Neural cell (in vitro differentiated cells): ENCODE results near the gene GRB2. TPM values are rescaled to one million over a fixed set of nuclear protein-coding genes. Genes with fewer than 3 reads are reported as not detected.
"Not testable (repeated sequence)": the region's sequence is repeated elsewhere in the genome, so short reads cannot be mapped to it uniquely, and the experiment has no call there.

Source experiments
- H2AFZ ChIP-seq: fragments of 200-600, 300-800 bp; sonication (generic), shearing (Covaris generic); 2 replicates; pipeline ENCODE4 v1.6.0; 2014; ENCODE audit warnings: low read depth, mild to moderate bottlenecking, antibody characterized with exemption, low read length, moderate library complexity
- H3F3A ChIP-seq: fragments of 200-600 bp; shearing (Covaris generic); 2 replicates; pipeline ENCODE4 v1.6.1; 2016; ENCODE audit warnings: mild to moderate bottlenecking, moderate library complexity, mixed read lengths, antibody characterized with exemption, low read length; ENCODE audit not compliant: insufficient read depth, poor library complexity, severe bottlenecking
- H3K27ac ChIP-seq: fragments of 200-600, 300-800 bp; sonication (generic), shearing (Covaris generic); 2 replicates; pipeline ENCODE4 v1.5.1; 2014; ENCODE audit warnings: mild to moderate bottlenecking, low read length, moderate library complexity
- H3K27me3 ChIP-seq: fragments of 300-800, 200-600 bp; sonication (generic), shearing (Covaris generic); 2 replicates; pipeline ENCODE4 v1.6.0; 2014; ENCODE audit warnings: mild to moderate bottlenecking, low read depth, low read length, moderate library complexity; ENCODE audit not compliant: insufficient read depth
- H3K36me3 ChIP-seq: fragments of 300-800, 200-600 bp; sonication (generic), shearing (Covaris generic); 2 replicates; pipeline ENCODE4 v1.5.1; 2014; ENCODE audit warnings: mild to moderate bottlenecking, antibody characterized with exemption, low read length, moderate library complexity; ENCODE audit not compliant: insufficient read depth
- H3K4me2 ChIP-seq: fragments of 300-800, 200-600 bp; sonication (generic), shearing (Covaris generic); 2 replicates; pipeline ENCODE4 v1.6.0; 2014; ENCODE audit warnings: mild to moderate bottlenecking, low read length
- H3K4me3 ChIP-seq: fragments of 300-800, 200-600 bp; sonication (generic), shearing (Covaris generic); 2 replicates; pipeline ENCODE4 v1.5.1; 2014; ENCODE audit warnings: mild to moderate bottlenecking, low read length, moderate library complexity
- H3K79me2 ChIP-seq: fragments of 200-600 bp; shearing (Covaris generic); replicated peaks from 2 replicates; pipeline ENCODE4 v1.6.0; 2014; ENCODE audit warnings: mild to moderate bottlenecking, low read length, moderate library complexity; ENCODE audit not compliant: insufficient read depth
- H3K9ac ChIP-seq: fragments of 300-800, 200-600 bp; sonication (generic), shearing (Covaris generic); 2 replicates; pipeline ENCODE4 v1.6.1; 2016; ENCODE audit warnings: mild to moderate bottlenecking, low read length, mixed read lengths
- H3K9me2 ChIP-seq: fragments of 200-600 bp; shearing (Covaris generic); 2 replicates; pipeline ENCODE4 v1.6.1; 2016; ENCODE audit warnings: mild to moderate bottlenecking, low read length, mixed read lengths; ENCODE audit not compliant: insufficient read depth
- H3K9me3 ChIP-seq: fragments of 200-600, 300-800 bp; sonication (generic), shearing (Covaris generic); 2 replicates; pipeline ENCODE4 v1.6.1; 2016; ENCODE audit warnings: mild to moderate bottlenecking, mixed run types, low read length, moderate library complexity, mixed read lengths
- H4K20me1 ChIP-seq: fragments of 200-600 bp; shearing (Covaris generic); 2 replicates; pipeline ENCODE4 v1.6.1; 2016; ENCODE audit warnings: mild to moderate bottlenecking, mixed run types; ENCODE audit not compliant: insufficient read depth
- EP300 ChIP-seq: fragments of 450-650 bp; conservative IDR thresholded peaks from 2 replicates; pipeline ENCODE4 v1.6.1; 2014; ENCODE audit warnings: antibody characterized with exemption, mild to moderate bottlenecking, moderate library complexity; ENCODE audit not compliant: poor library complexity, severe bottlenecking
- EZH2 ChIP-seq: fragments of 200-600, 300-800 bp; shearing (Covaris generic), sonication (generic); IDR thresholded peaks from 2 replicates; pipeline ENCODE4 v1.6.1; 2014; ENCODE audit warnings: antibody characterized with exemption, low read length, borderline replicate concordance, mild to moderate bottlenecking; ENCODE audit not compliant: insufficient read depth, poor library complexity, severe bottlenecking
- MXI1 ChIP-seq: fragments of 450-650 bp; conservative IDR thresholded peaks from 2 replicates; pipeline ENCODE4 v1.6.1; 2014; ENCODE audit warnings: antibody characterized with exemption, mild to moderate bottlenecking; ENCODE audit not compliant: poor library complexity, severe bottlenecking
- POLR2AphosphoS5 ChIP-seq: IDR thresholded peaks from 2 replicates; pipeline ENCODE4 v1.6.1; 2012
- RAD21 ChIP-seq: fragments of 450-650 bp; conservative IDR thresholded peaks from 2 replicates; pipeline ENCODE4 v1.6.1; 2014; ENCODE audit warnings: antibody characterized with exemption, mild to moderate bottlenecking, moderate library complexity
- SMC3 ChIP-seq: fragments of 450-650 bp; conservative IDR thresholded peaks from 2 replicates; pipeline ENCODE4 v1.6.1; 2014; ENCODE audit warnings: antibody characterized with exemption, mild to moderate bottlenecking, moderate library complexity; ENCODE audit not compliant: poor library complexity
- TAF1 ChIP-seq: IDR thresholded peaks from 2 replicates; pipeline ENCODE4 v1.6.1; 2012; ENCODE audit warnings: low read depth
- polyA plus RNA-seq: library from polyadenylated mRNA; depleted of rRNA; stranded (reverse); fragments of >200 nt; gene quantifications from 2 replicates; pipeline ENCODE4 v1.2.3, GENCODE V29; 2014
- TF ChIP-seq, protein P1 (sequence below): fragments of 450-650 bp; IDR thresholded peaks from 2 replicates; pipeline ENCODE4 v1.5.1; 2014; ENCODE audit warnings: antibody characterized with exemption, mild to moderate bottlenecking, moderate library complexity; ENCODE audit not compliant: poor library complexity, severe bottlenecking
- TF ChIP-seq, protein P2 (sequence below): IDR thresholded peaks from 2 replicates; pipeline ENCODE4 v1.6.1; 2012; ENCODE audit warnings: borderline replicate concordance

Gene GRB2
- polyA plus RNA-seq, 1 donor from 2014 or later, result 134 TPM

DNA sequence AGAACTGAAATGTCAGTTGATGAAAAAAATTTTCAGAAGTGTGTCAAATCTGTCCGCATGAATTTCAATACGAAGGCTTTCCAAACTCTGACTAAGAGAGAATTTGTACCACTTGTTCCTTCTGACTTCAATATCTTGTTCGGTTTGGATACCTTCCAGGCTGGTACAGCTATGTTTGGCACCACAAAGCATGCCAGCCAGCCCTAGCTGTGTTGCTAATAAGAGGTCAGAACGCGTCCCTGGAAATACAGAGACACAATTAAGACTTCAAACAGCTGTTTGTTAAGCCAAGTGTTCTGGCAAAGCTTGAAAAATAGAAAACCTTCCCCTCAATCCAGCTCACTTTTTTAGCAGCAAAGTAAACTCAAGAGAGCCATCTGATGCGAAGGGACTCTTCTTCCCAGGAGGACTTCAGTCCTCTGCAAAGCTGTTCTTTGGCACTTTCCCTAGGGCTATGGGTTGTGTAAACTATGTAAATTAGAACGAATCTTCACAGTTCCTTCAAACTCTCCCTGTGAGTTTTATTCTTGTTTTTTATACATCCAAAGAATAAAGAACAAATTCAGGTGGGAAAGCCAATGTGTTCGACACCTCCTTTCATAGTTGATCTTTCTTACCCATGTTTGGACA lies 35.1 kb downstream of the GRB2 start:
- H3K9me3 ChIP-seq, result no peaks in the 10 kb centered on the region
- peaks cover 69% of the 10 kb centered on the region for H3K79me2 ChIP-seq
- no peaks in the 10 kb centered on the region for H3K27me3 ChIP-seq
- no peak overlapping the region for H2AFZ ChIP-seq
- no peak overlapping the region for H3K27ac ChIP-seq
- H3F3A ChIP-seq, result no peaks in the 10 kb centered on the region
- TF ChIP-seq, protein P1, sequence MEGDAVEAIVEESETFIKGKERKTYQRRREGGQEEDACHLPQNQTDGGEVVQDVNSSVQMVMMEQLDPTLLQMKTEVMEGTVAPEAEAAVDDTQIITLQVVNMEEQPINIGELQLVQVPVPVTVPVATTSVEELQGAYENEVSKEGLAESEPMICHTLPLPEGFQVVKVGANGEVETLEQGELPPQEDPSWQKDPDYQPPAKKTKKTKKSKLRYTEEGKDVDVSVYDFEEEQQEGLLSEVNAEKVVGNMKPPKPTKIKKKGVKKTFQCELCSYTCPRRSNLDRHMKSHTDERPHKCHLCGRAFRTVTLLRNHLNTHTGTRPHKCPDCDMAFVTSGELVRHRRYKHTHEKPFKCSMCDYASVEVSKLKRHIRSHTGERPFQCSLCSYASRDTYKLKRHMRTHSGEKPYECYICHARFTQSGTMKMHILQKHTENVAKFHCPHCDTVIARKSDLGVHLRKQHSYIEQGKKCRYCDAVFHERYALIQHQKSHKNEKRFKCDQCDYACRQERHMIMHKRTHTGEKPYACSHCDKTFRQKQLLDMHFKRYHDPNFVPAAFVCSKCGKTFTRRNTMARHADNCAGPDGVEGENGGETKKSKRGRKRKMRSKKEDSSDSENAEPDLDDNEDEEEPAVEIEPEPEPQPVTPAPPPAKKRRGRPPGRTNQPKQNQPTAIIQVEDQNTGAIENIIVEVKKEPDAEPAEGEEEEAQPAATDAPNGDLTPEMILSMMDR, result no peak
- TF ChIP-seq EP300, result no peak
- no peak for TF ChIP-seq SMC3
- TF ChIP-seq MXI1, result no peak
- no peak for TF ChIP-seq RAD21
- TF ChIP-seq, protein P2, sequence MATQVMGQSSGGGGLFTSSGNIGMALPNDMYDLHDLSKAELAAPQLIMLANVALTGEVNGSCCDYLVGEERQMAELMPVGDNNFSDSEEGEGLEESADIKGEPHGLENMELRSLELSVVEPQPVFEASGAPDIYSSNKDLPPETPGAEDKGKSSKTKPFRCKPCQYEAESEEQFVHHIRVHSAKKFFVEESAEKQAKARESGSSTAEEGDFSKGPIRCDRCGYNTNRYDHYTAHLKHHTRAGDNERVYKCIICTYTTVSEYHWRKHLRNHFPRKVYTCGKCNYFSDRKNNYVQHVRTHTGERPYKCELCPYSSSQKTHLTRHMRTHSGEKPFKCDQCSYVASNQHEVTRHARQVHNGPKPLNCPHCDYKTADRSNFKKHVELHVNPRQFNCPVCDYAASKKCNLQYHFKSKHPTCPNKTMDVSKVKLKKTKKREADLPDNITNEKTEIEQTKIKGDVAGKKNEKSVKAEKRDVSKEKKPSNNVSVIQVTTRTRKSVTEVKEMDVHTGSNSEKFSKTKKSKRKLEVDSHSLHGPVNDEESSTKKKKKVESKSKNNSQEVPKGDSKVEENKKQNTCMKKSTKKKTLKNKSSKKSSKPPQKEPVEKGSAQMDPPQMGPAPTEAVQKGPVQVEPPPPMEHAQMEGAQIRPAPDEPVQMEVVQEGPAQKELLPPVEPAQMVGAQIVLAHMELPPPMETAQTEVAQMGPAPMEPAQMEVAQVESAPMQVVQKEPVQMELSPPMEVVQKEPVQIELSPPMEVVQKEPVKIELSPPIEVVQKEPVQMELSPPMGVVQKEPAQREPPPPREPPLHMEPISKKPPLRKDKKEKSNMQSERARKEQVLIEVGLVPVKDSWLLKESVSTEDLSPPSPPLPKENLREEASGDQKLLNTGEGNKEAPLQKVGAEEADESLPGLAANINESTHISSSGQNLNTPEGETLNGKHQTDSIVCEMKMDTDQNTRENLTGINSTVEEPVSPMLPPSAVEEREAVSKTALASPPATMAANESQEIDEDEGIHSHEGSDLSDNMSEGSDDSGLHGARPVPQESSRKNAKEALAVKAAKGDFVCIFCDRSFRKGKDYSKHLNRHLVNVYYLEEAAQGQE, result no peak
- TF ChIP-seq TAF1, result no peak
- no peak for TF ChIP-seq EZH2
- TF ChIP-seq POLR2AphosphoS5, result no peak
- no peaks in the 10 kb centered on the region for H3K9me2 ChIP-seq
- H3K9ac ChIP-seq, result no peak overlapping the region
- no peaks in the 10 kb centered on the region for H3K36me3 ChIP-seq
- H4K20me1 ChIP-seq, result peaks cover 4% of the 10 kb centered on the region
- H3K4me2 ChIP-seq, result no peak overlapping the region
- no peak overlapping the region for H3K4me3 ChIP-seq

DNA sequence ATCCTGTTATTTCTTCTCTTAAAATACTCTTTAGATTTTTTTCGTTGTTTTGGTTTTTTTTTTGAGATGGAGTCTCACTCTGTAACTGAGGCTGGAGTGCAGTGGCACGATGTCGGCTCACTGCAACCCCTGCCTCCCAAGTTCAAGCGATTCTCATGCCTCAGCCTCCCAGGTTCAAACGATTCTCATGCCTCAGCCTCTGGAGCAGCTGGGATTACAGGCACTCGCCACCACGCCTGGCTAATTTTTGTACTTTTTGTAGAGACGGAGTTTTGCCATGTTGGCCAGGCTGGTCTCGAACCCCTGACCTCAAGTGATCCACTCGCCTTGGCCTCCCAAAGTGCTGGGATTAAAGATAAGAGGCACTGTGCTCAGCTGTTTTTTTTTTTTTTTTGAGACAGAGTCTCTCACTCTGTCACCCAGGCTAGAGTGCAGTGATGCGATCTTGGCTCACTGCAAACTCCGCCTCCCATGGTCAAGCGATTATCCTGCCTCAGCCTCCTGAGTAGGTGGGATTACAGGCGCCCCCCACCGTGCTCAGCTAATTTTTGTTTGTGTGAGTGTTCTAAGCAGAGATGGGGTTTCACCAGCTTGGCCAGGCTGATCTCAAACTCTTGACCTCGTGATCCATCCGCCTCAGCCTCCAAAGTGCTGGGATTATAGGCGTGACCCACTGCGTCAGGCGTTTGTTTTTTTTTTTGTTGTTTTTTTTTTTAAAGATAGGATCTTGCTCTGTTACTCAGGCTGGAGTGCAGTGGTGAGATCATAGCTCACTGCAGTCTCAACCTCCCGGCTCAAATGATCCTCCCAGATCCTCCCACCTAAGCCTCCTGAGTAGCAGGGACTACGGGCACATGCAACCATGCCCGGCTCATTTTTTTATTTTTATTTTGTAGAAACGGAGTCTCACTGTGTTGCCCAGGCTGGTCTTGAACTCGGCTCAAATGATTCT lies 37.4 kb downstream of the GRB2 start:
- not testable (repeated sequence) for H3F3A ChIP-seq, H3K4me3 ChIP-seq, H2AFZ ChIP-seq, H3K27me3 ChIP-seq, H3K4me2 ChIP-seq, H3K9ac ChIP-seq, H3K27ac ChIP-seq, H4K20me1 ChIP-seq, H3K36me3 ChIP-seq, H3K9me2 ChIP-seq, H3K9me3 ChIP-seq
- peaks cover 75% of the 10 kb centered on the region for H3K79me2 ChIP-seq
